Sigmoid colon (tissue), 7 donors: ENCODE results near the gene ARVCF. TPM values are rescaled to one million over a fixed set of nuclear protein-coding genes. Genes with fewer than 3 reads are reported as not detected.
A peak's percentile ranks its signal among the peaks of the same experiment; 100 is the strongest.
"Not testable (repeated sequence)": the region's sequence is repeated elsewhere in the genome, so short reads cannot be mapped to it uniquely, and the experiment has no call there.

ENCODE experiments used
- DNase-seq: peaks from one replicate; pipeline ENCODE4 v3.0.0-alpha.2; 2019
- H3K27ac ChIP-seq, 4 donors: fragments of 200-600 bp; sonication (generic); one replicate each; pipeline ENCODE4 v1.5.1; 2016 to 2019; ENCODE audit warnings: mild to moderate bottlenecking in 1 of 4
- H3K27me3 ChIP-seq, 3 donors: fragments of 200-600 bp; sonication (generic); one replicate each; pipeline ENCODE4 v1.5.1; 2019; ENCODE audit warnings: mild to moderate bottlenecking in 1 of 3
- H3K36me3 ChIP-seq, 4 donors: fragments of 200-600 bp; sonication (generic); one replicate each; pipeline ENCODE4 v1.5.1; 2016 to 2019
- H3K4me1 ChIP-seq, 4 donors: fragments of 200-600 bp; sonication (generic); one replicate each; pipeline ENCODE4 v1.5.1; 2017 to 2019
- H3K4me3 ChIP-seq, 4 donors: fragments of 200-600 bp; sonication (generic); one replicate each; pipeline ENCODE4 v1.5.1; 2017 to 2019; ENCODE audit warnings: mild to moderate bottlenecking in 2 of 4, moderate library complexity in 1 of 4
- H3K9me3 ChIP-seq, 4 donors: fragments of 200-600 bp in 3 of 4; sonication (generic) in 3 of 4; one replicate each; pipeline versions ENCODE4 v1.5.1 to v1.6.1; 2013 to 2019
- EP300 ChIP-seq, 4 donors: sonication (generic); formaldehyde crosslinking; IDR thresholded peaks; one replicate each; pipeline ENCODE4 v1.6.1; 2017; ENCODE audit warnings: antibody characterized with exemption in 4 of 4
- POLR2A ChIP-seq, 2 donors: fragments of 450-650 bp; IDR thresholded peaks; one replicate each; pipeline ENCODE4 v1.6.1; 2016; ENCODE audit warnings: antibody characterized with exemption in 2 of 2, mild to moderate bottlenecking in 2 of 2, moderate library complexity in 2 of 2
- POLR2AphosphoS5 ChIP-seq, 4 donors: sonication (generic); formaldehyde crosslinking; IDR thresholded peaks; one replicate each; pipeline ENCODE4 v1.6.1; 2017; ENCODE audit warnings: antibody characterized with exemption in 4 of 4
- WGBS, 2 donors: extraction: QIAGEN DNeasy Blood & Tissue Kit; methylation state at CpG; one replicate each; pipeline ENCODE4 v1.1.7; 2013; 5-methylcytosine and 5-hydroxymethylcytosine counted together
- intact Hi-C: fragments of 100-400 bp; cut with DNase I; formaldehyde crosslinking; loops from one replicate; pipeline ENCODE4 v1.15.1; 2023
- polyA plus RNA-seq, 3 donors: library from polyadenylated mRNA; stranded (reverse); fragments of 200-250 nt; gene quantifications; one replicate each; pipeline ENCODE4 v1.2.3, GENCODE V29; 2013
- total RNA-seq, 4 donors: library from RNA; depleted of rRNA; stranded (reverse); fragments of >200 nt; gene quantifications; one replicate each; pipeline ENCODE4 v1.1.0, GENCODE V29; 2016
- TF ChIP-seq, protein P1 (sequence below), 4 experiments: fragments of 450-650 bp in 3 of 4; fragments of 200-600 bp in 1 of 4; IDR thresholded peaks; one replicate each; pipeline ENCODE4 v1.5.1; 2016 to 2019; ENCODE audit warnings: antibody characterized with exemption in 4 of 4, mild to moderate bottlenecking in 3 of 4, moderate library complexity in 2 of 4
- donor health status: healthy with polysubstance abuse.
- donor health status: Bipolar disorder and iron deficiency.
- donor health status: healthy.

The ARVCF gene
- total and polyA plus RNA-seq, 7 donors = 3.9 to 33.8 (median 14.6) TPM

DNA sequence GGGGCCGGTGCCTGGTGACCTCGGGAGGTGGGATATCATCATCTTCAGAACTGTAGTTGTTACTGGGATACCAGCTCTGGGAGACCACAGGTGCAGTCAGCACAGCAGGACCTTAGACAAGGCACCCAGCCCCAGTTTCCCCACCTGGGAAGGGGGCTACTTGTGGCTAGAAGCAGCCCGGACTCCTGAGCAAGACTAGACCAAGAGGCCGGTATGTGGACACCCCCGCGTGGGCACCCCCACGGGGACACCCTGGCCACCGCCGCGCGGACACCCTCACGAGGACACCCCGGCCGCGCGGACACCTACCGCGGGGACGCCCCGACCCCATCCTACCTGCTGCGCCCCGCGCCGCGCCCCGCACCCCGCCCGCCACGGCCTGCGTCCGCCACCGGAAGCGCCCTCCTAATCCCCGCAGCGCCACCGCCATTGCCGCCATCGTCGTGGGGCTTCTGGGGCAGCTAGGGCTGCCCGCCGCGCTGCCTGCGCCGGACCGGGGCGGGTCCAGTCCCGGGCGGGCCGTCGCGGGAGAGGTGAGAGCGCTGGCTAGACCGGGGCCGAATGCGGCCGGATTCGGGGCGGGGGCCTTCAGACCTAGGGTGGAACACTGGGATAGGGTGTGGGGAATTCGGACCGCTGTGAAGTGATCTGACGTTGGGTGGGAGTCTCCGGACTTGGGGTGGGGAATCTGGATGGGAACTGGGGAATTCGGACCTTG, 75.1 kb downstream of the ARVCF start, which contains the start of the genes COMT and TXNRD2:
Gene COMT, plus strand, starts transcription at position 408 of the 718 bp plus-strand sequence. CDS start 20,755 bp downstream, outside the sequence.
Gene TXNRD2, minus strand, starts transcription at position 454 of the 718 bp plus-strand sequence. Its CDS starts 15 bp downstream, at position 439.
- Histone ChIP-seq H3K4me1 (peaks cover 0 to 73% (median 55%) of the 10 kb centered on the region in 4 donors), H3K4me3 (peak within 1 kb of the TSS; percentile 50 to 86 (median 74)), H3K9me3 (no peaks in the 10 kb centered on the region), H3K27me3 (no peaks in the 10 kb centered on the region), H3K36me3 (no peaks in the 10 kb centered on the region), H3K27ac (peak within 1 kb of the TSS; percentile 90 to 97 (median 93))
- peak; percentile 82 for DNase-seq
- intact Hi-C loops = loop anchor here (2.0 to 5.0 kb wide), 2 partner anchors 87 to 494 kb away; partner anchors contain the start of genes C22orf39, GNB1L and RTL10
- WGBS, 2 donors = 1% methylated on average over 63 of the region's 63 CpGs
- TF ChIP-seq EP300 (IDR thresholded peaks at IDR 0.05) = no peak
- TF ChIP-seq POLR2AphosphoS5 (IDR thresholded peaks at IDR 0.05) = peak; percentile 15 to 88 (median 50)
- TF ChIP-seq, protein P1, sequence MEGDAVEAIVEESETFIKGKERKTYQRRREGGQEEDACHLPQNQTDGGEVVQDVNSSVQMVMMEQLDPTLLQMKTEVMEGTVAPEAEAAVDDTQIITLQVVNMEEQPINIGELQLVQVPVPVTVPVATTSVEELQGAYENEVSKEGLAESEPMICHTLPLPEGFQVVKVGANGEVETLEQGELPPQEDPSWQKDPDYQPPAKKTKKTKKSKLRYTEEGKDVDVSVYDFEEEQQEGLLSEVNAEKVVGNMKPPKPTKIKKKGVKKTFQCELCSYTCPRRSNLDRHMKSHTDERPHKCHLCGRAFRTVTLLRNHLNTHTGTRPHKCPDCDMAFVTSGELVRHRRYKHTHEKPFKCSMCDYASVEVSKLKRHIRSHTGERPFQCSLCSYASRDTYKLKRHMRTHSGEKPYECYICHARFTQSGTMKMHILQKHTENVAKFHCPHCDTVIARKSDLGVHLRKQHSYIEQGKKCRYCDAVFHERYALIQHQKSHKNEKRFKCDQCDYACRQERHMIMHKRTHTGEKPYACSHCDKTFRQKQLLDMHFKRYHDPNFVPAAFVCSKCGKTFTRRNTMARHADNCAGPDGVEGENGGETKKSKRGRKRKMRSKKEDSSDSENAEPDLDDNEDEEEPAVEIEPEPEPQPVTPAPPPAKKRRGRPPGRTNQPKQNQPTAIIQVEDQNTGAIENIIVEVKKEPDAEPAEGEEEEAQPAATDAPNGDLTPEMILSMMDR (IDR thresholded peaks at IDR 0.05) = no peak
- peak; percentile 21 to 64 for TF ChIP-seq POLR2A (IDR thresholded peaks at IDR 0.05)

DNA sequence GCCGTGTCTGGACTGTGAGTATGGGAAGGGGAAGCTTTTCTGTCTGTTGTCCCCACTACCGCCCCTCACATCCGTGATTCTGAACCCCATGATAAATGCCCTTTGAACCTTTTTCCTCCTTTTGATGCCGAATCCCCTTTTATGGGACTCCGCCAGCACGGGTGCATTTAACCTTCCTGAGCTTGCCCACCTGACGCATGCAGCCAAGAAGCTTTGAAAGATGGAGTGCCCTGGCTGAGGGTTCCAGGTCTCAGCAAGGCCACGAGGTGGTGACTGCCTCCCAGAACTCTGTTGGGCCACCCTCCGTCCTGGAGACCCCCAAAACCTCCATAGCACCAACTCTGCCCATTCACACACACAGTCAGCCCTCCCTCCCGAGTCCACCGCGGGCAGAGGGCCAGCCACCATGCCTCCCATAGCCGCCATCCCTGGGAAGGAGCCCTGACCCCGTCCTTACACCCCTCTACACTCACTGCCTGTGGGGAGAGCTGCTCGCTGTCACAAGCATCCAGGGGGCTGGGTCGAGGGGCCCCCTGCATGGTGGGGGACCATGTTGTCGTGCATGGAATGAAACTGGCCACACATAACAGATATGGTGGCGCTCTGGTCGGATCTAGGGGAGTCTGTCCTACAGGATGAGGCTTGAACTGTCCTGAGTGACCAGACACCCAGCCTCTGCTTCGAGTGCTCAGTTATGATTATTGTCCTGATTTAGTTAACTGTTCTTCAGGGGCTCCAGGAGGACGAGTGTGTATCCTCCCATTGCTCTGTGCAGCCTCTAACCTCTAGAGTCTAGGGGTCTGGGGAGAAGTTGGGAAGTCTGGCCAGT, 75.9 kb downstream of the ARVCF start:
- Histone ChIP-seq H3K4me3 (peak overlapping the region; percentile 50 to 86 (median 74)), H3K27me3 (no peaks in the 10 kb centered on the region), H3K4me1 (peaks cover 0 to 65% (median 52%) of the 10 kb centered on the region in 4 donors), H3K27ac (peak overlapping the region; percentile 90 to 97 (median 93)), H3K9me3 (no peaks in the 10 kb centered on the region), H3K36me3 (no peaks in the 10 kb centered on the region)
- 69 to 77% methylated on average over 21 of the region's 21 CpGs for WGBS, 2 donors
- DNase-seq = peak; percentile 65
- intact Hi-C loops = loop anchor here (5.0 kb wide), 1 partner anchor 493 kb away; the partner anchor contains the start of gene C22orf39
- TF ChIP-seq POLR2A (IDR thresholded peaks at IDR 0.05) = no peak

DNA sequence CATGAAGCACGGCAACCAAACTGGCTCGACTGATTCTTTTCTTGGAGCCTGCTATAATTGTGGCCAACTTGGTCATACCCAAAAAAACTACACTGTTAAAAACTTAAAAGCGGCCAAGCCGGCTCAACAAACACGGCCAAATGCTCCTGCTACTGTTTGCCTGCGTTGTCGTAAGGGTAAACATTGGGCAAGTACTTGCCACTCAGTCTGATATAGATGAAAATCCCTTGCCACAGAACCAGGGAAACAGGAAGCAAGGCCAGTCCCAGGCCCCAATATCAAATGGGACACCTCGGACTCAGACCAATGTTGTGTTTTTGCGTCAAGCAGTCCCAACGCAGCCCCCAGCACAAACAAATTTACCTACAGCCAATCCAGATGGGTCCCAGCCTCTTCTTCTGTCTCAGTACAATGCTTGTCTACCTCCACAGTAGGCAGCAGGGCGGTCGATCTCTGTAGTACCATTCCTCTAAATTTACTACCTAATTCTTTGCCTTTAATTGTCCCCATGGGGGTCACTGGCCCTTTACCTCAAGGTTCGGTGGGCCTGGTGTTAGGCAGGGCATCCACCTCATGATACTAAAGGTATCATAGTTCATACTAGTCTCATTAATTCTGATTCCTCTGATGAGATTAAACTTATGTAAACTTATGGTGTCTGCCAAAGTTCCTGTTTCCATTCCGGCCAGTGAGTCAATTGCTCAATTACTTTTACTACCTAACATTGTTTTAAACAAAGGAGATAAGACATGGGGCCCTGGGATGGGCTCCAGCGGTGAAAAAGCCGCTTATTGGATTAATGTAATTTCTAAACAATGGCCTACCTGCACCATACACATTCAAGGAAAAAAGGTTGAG, 78.8 kb downstream of the ARVCF start:
- no peak for TF ChIP-seq POLR2AphosphoS5 (IDR thresholded peaks at IDR 0.05)
- no peak for TF ChIP-seq POLR2A (IDR thresholded peaks at IDR 0.05)
- no peak for TF ChIP-seq EP300 (IDR thresholded peaks at IDR 0.05)
- TF ChIP-seq, protein P1 (IDR thresholded peaks at IDR 0.05) = no peak
- DNase-seq = no peak
- Histone ChIP-seq H3K27ac (peak overlapping the region in 1 of 4 donors; percentile 30), H3K27me3 (no peaks in the 10 kb centered on the region), H3K4me3 (no peak overlapping the region), H3K9me3 (no peaks in the 10 kb centered on the region), H3K36me3 (peaks cover 0 to 4% (median 0%) of the 10 kb centered on the region in 4 donors), H3K4me1 (peaks cover 0 to 36% (median 27%) of the 10 kb centered on the region in 4 donors)
- 78 to 86% methylated on average over 16 of the region's 16 CpGs for WGBS, 2 donors
- intact Hi-C loops = no loop called here

DNA sequence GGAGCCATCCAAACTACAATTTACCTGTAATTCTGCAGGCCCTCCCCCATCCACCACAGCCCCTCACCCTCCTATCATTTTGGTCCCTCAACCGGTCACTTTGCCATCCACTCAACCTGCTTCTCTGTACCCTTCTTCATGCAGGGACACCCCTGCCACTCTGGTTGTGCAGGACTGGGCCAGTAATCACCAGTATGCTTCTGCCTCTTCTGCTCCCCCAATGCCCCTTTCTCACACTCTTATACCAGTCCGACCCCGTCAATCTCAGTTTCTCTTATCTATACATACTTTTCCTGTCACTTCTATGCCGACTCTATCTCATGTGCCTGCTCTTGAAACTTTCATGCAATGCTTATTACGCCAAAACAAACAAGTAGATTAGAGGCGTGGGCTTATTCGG, 80.1 kb downstream of the ARVCF start:
- Histone ChIP-seq H3K9me3 (no peaks in the 10 kb centered on the region), H3K4me1 (peaks cover 0 to 28% (median 22%) of the 10 kb centered on the region in 4 donors), H3K36me3 (peaks cover 0 to 4% (median 0%) of the 10 kb centered on the region in 4 donors), H3K4me3 (no peak overlapping the region), H3K27me3 (no peaks in the 10 kb centered on the region), H3K27ac (no peak overlapping the region)
- no peak for TF ChIP-seq POLR2AphosphoS5 (IDR thresholded peaks at IDR 0.05)
- TF ChIP-seq, protein P1 (IDR thresholded peaks at IDR 0.05) = no peak
- TF ChIP-seq POLR2A (IDR thresholded peaks at IDR 0.05) = no peak
- TF ChIP-seq EP300 (IDR thresholded peaks at IDR 0.05) = no peak
- no peak for DNase-seq
- WGBS, 2 donors = 95 to 97% methylated on average over 7 of the region's 7 CpGs
- intact Hi-C loops = no loop called here

DNA sequence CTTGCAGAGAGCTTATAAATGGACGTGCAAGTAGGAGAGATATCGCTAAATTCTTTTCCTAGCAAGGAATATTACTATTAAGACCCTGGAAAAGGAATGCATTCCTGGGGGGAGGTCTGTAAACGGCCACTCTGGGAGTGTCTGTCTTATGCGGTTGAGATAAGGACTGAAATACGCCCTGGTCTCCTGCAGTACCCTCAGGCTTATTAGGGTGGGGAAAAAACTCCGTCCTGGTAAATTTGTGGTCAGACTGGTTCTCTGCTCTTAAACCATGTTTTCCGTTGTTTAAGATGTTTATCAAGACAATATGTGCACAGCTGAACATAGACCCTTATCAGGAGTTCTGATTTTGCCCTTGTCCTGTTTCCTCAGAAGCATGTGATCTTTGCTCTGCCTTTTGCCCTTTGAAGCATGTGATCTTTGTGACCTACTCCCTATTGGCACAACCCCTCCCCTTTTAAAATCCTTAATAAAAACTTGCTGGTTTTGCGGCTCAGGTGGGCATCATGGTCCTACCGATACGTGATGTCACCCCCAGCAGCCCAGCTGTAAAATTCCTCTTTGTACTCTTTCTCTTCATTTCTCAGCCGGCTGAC, 81.4 kb downstream of the ARVCF start:
- H3K27ac ChIP-seq, H3K36me3 ChIP-seq, DNase-seq, H3K27me3 ChIP-seq, H3K9me3 ChIP-seq, H3K4me3 ChIP-seq, intact Hi-C loops: not testable (repeated sequence)
- 93 to 95% methylated on average over 11 of the region's 11 CpGs for WGBS, 2 donors
- H3K4me1 ChIP-seq = peaks cover 0 to 18% (median 12%) of the 10 kb centered on the region in 4 donors
